Suprapubic skin (tissue), 4 donors: ENCODE results near the gene TSR1. TPM values are rescaled to one million over a fixed set of nuclear protein-coding genes. Genes with fewer than 3 reads are reported as not detected.

Experiments
- DNase-seq, 2 donors: peaks; one replicate each; pipeline ENCODE4 v3.0.0-alpha.2; 2019; ENCODE audit warnings: low spot score in 2 of 2
- H3K27ac ChIP-seq: fragments of 200-600 bp; sonication (generic); one replicate; pipeline ENCODE4 v1.5.1; 2019
- H3K27me3 ChIP-seq: fragments of 200-600 bp; sonication (generic); one replicate; pipeline ENCODE4 v1.5.1; 2019
- H3K36me3 ChIP-seq: fragments of 200-600 bp; sonication (generic); one replicate; pipeline ENCODE4 v1.5.1; 2019
- H3K4me1 ChIP-seq: fragments of 200-600 bp; sonication (generic); one replicate; pipeline ENCODE4 v1.5.1; 2019
- H3K4me3 ChIP-seq: fragments of 200-600 bp; sonication (generic); one replicate; pipeline ENCODE4 v1.5.1; 2019; ENCODE audit warnings: mild to moderate bottlenecking
- H3K9me3 ChIP-seq: fragments of 200-600 bp; sonication (generic); one replicate; pipeline ENCODE4 v1.5.1; 2019
- EP300 ChIP-seq: sonication (generic); formaldehyde crosslinking; IDR thresholded peaks from one replicate; pipeline ENCODE4 v1.6.1; 2017; ENCODE audit warnings: antibody characterized with exemption
- POLR2A ChIP-seq, 2 donors: fragments of 450-650 bp; IDR thresholded peaks; one replicate each; pipeline ENCODE4 v1.6.1; 2017; ENCODE audit warnings: antibody characterized with exemption in 2 of 2, mild to moderate bottlenecking in 2 of 2, moderate library complexity in 2 of 2
- POLR2AphosphoS5 ChIP-seq, 3 donors: sonication (generic); formaldehyde crosslinking; IDR thresholded peaks; one replicate each; pipeline ENCODE4 v1.6.1; 2017; ENCODE audit warnings: antibody characterized with exemption in 3 of 3
- WGBS: methylation state at CpG from one replicate; pipeline ENCODE4 v1.1.5; 2018; 5-methylcytosine and 5-hydroxymethylcytosine counted together
- total RNA-seq, 4 donors: library from RNA; depleted of rRNA; stranded (reverse); fragments of >200 nt; gene quantifications; one replicate each; pipeline ENCODE4 v1.1.0, GENCODE V29; 2016
- TF ChIP-seq, protein P1 (sequence below), 2 donors: fragments of 200-600 bp in 1 of 2; fragments of 450-650 bp in 1 of 2; sonication (generic) in 1 of 2; IDR thresholded peaks; one replicate each; pipeline ENCODE4 v1.5.1; 2016 to 2019; ENCODE audit warnings: antibody characterized with exemption in 2 of 2, mild to moderate bottlenecking in 1 of 2, moderate library complexity in 1 of 2

Gene TSR1
- total RNA-seq, 4 donors from 2014 or later: 44.3 to 68.6 (median 59.3) TPM

DNA sequence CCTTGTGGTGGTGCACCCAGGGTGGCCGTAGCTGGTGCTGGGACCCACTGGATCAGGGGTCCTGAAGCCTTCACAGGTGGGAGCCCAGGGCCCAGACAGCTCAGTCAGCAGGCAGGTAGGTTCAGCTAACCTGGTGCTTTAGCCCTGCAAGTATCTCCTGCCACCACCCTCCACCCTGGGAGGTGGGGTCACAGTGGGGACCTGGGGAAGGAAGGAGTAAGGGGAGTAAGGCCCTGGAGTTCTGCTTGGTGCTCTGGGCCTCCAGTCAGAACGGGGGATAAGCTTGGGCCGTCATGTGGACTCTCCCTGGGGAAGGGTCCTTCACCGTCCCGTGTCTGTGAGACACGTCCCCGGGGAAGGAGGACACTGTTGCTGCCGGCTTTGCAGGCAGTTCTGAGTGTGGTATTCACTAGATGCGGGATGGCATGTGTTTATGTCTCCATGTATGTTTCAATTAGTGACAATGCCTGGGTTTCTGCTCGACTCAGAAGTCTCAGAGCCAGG, 21.7 kb upstream of the TSR1 start:
- DNase-seq: no peak
- Histone ChIP-seq H3K36me3 (peaks cover 3% of the 10 kb centered on the region), H3K4me1 (peaks cover 2% of the 10 kb centered on the region), H3K27ac (no peak overlapping the region), H3K27me3 (no peaks in the 10 kb centered on the region), H3K4me3 (no peak overlapping the region), H3K9me3 (no peaks in the 10 kb centered on the region)
- TF ChIP-seq, protein P1, sequence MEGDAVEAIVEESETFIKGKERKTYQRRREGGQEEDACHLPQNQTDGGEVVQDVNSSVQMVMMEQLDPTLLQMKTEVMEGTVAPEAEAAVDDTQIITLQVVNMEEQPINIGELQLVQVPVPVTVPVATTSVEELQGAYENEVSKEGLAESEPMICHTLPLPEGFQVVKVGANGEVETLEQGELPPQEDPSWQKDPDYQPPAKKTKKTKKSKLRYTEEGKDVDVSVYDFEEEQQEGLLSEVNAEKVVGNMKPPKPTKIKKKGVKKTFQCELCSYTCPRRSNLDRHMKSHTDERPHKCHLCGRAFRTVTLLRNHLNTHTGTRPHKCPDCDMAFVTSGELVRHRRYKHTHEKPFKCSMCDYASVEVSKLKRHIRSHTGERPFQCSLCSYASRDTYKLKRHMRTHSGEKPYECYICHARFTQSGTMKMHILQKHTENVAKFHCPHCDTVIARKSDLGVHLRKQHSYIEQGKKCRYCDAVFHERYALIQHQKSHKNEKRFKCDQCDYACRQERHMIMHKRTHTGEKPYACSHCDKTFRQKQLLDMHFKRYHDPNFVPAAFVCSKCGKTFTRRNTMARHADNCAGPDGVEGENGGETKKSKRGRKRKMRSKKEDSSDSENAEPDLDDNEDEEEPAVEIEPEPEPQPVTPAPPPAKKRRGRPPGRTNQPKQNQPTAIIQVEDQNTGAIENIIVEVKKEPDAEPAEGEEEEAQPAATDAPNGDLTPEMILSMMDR (IDR thresholded peaks at IDR 0.05): no peak
- TF ChIP-seq POLR2A (IDR thresholded peaks at IDR 0.05) (no peak), EP300 (no peak), POLR2AphosphoS5 (IDR thresholded peaks at IDR 0.05) (no peak)
- WGBS: 100% methylated on average over 2 of the region's 10 CpGs

DNA sequence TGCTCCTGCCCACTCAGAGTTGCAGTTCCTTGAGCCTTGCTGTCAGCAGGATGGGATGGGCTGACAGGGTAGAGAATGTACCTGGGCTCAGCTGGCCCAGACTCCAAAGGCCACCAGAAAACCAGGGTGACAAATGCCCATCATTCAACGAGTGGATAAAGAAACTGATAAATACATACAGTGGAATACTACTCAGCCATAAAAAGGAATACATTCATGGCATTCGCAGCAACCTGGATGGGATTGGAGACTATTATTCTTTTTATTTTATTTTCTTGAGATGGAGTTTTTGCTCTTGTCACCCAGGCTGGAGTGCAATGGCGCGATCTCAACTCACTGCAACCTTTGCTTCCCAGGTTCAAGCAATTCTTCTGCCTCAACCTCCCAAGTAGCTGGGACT, 21.0 kb upstream of the TSR1 start:
- Histone ChIP-seq H3K4me3 (no peak overlapping the region), H3K4me1 (peaks cover 2% of the 10 kb centered on the region), H3K27me3 (no peaks in the 10 kb centered on the region), H3K9me3 (no peaks in the 10 kb centered on the region), H3K36me3 (peaks cover 3% of the 10 kb centered on the region), H3K27ac (no peak overlapping the region)
- DNase-seq: no peak
- TF ChIP-seq POLR2AphosphoS5 (IDR thresholded peaks at IDR 0.05) (no peak), POLR2A (IDR thresholded peaks at IDR 0.05) (no peak), EP300 (no peak)
- TF ChIP-seq, protein P1 (IDR thresholded peaks at IDR 0.05): no peak
- 93% methylated on average over 4 of the region's 4 CpGs for WGBS

DNA sequence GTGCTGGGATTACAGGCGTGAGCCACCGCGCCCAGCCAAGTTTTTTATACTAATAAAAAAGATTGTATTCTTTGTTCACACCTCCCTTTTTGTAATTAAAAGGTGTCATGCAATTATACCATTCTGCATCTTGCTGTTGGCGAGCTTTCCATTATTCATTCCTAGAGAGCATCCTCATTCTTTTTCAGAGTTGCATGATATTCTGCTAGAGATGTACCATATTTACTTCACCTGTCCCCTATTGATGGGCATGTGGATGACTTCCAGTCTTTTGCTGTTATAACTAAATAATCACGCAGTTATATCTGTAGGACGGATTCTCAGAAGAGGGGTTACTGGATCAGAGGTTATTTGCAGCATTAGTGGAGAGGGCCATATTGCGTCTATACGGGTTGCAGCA, 18.1 kb upstream of the TSR1 start:
- no peak overlapping the region for H3K4me3 ChIP-seq
- WGBS: 90% methylated on average over 8 of the region's 8 CpGs
- H3K36me3 ChIP-seq: no peaks in the 10 kb centered on the region
- H3K4me1 ChIP-seq: peaks cover 2% of the 10 kb centered on the region
- TF ChIP-seq, protein P1 (IDR thresholded peaks at IDR 0.05): no peak
- no peak for TF ChIP-seq POLR2AphosphoS5 (IDR thresholded peaks at IDR 0.05)
- TF ChIP-seq EP300: no peak
- no peak for TF ChIP-seq POLR2A (IDR thresholded peaks at IDR 0.05)
- no peaks in the 10 kb centered on the region for H3K9me3 ChIP-seq
- DNase-seq: no peak
- H3K27me3 ChIP-seq: no peaks in the 10 kb centered on the region
- no peak overlapping the region for H3K27ac ChIP-seq

DNA sequence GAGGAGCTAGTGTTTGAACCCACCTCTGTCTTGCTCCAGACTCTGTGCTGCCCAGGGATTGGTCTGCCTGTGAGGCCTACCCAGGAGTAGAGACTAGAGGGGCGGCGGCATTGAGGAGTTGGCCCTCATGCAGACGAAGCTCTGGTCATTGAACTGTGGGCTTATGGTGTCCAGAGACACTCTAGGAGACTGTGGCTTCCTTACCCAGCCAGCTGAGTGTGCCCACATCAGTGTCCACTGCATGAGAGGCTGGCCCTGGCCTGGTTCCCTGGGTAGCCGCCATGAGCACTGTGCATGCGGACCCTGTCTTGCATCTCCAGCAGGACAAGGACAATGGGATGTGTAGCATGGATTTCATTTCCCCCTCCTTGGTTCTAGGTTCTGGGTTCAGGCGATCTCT, 15.0 kb upstream of the TSR1 start:
- TF ChIP-seq, protein P1 (IDR thresholded peaks at IDR 0.05): no peak
- TF ChIP-seq POLR2AphosphoS5 (IDR thresholded peaks at IDR 0.05): no peak
- TF ChIP-seq EP300: no peak
- no peak for TF ChIP-seq POLR2A (IDR thresholded peaks at IDR 0.05)
- no peaks in the 10 kb centered on the region for H3K9me3 ChIP-seq
- H3K36me3 ChIP-seq: no peaks in the 10 kb centered on the region
- H3K4me3 ChIP-seq: no peak overlapping the region
- H3K27me3 ChIP-seq: no peaks in the 10 kb centered on the region
- peak in 1 of 2 donors; percentile 51 for DNase-seq
- H3K27ac ChIP-seq: no peak overlapping the region
- WGBS: 96% methylated on average over 4 of the region's 6 CpGs
- peaks cover 13% of the 10 kb centered on the region for H3K4me1 ChIP-seq

DNA sequence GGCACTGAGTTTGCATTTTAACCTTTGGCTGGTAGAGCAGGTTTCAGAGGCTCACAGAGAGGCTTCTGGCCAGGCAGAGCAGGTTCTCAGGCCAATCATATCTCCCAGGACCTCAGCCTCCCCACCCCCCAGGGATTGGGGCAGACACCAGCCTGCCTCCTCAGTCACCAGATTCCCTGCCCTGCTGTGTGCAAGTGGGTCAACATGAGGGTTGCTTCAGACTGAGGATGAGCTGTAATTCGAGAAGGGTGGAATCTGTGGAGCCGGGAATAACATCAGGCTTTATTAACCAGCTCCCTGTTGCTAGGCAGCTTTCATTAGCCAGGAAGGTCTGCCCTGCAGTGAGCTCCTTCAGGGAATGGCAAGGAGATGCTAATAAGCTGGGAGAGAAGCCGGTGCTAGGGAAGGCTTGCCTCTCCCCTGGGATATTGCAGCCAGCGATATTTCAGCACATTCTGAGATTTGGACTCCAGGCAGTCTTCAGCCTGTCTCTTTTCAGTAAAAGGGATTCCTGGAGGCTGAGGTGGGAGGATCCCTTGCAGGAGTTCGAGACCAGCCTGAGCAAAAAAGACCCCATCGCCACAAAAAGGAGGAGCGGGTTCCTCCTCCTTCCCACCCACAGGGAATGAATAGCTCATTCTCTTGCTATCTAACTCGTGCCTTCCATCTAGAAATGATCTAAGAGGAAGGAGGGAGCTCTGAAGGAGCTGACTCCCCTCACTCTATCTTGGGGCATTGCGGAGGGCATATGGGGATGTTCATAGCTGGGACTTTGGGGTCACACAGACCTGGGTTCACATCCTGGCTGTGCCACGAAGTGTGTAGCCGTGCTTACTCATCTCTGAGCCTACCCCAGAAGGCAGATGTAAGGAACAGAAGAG, 11.8 kb upstream of the TSR1 start:
- peaks cover 10% of the 10 kb centered on the region for H3K36me3 ChIP-seq
- H3K4me1 ChIP-seq: peaks cover 18% of the 10 kb centered on the region
- DNase-seq: peak in 1 of 2 donors; percentile 63
- TF ChIP-seq POLR2A (IDR thresholded peaks at IDR 0.05) (no peak), EP300 (no peak), POLR2AphosphoS5 (IDR thresholded peaks at IDR 0.05) (no peak)
- TF ChIP-seq, protein P1 (IDR thresholded peaks at IDR 0.05): no peak
- 64% methylated on average over 11 of the region's 11 CpGs for WGBS
- H3K4me3 ChIP-seq: no peak overlapping the region
- H3K9me3 ChIP-seq: no peaks in the 10 kb centered on the region
- H3K27ac ChIP-seq: peak overlapping the region; percentile 73
- H3K27me3 ChIP-seq: no peaks in the 10 kb centered on the region
